Left lung (tissue), 10 donors: Measurements from ENCODE around the gene LSM10. TPM values are rescaled to one million over a fixed set of nuclear protein-coding genes. Genes with fewer than 3 reads are reported as not detected.
A peak's percentile ranks its signal among the peaks of the same experiment; 100 is the strongest.

ENCODE experiments used
- ATAC-seq: fragments of 200-7000 bp; cut with Tn5 transposase; one replicate; pipeline ENCODE4 v1.9.1; 2020; ENCODE audit warnings: moderate library complexity
- DNase-seq, 4 donors: peaks; one replicate each; pipeline ENCODE4 v3.0.0-alpha.2; 2013 to 2020
- H3K27ac ChIP-seq, 2 donors: fragments of 200-600 bp; sonication (generic) in 1 of 2; one replicate each; pipeline versions ENCODE4 v1.5.0 to v1.8.0; 2020 to 2021
- H3K27me3 ChIP-seq, 2 donors: fragments of 200-600 bp; sonication (generic) in 1 of 2; one replicate each; pipeline versions ENCODE4 v1.5.0 to v1.8.0; 2020 to 2021
- H3K36me3 ChIP-seq, 2 donors: fragments of 200-600 bp; sonication (generic) in 1 of 2; one replicate each; pipeline versions ENCODE4 v1.5.0 to v1.8.0; 2020 to 2021
- H3K4me1 ChIP-seq, 2 donors: fragments of 200-600 bp; one replicate each; pipeline ENCODE4 v1.8.0; 2021
- H3K4me3 ChIP-seq, 2 donors: fragments of 200-600 bp; sonication (generic) in 1 of 2; one replicate each; pipeline versions ENCODE4 v1.5.0 to v1.8.0; 2020 to 2021; ENCODE audit warnings: mild to moderate bottlenecking in 1 of 2
- H3K9me3 ChIP-seq, 2 donors: fragments of 200-600 bp; sonication (generic) in 1 of 2; one replicate each; pipeline versions ENCODE4 v1.5.0 to v1.8.0; 2020 to 2021
- intact Hi-C, 2 donors: fragments of 100-400 bp; cut with DNase I; formaldehyde crosslinking; loops; one replicate each; pipeline versions ENCODE4 v1.11.2 to v1.14.2; 2022
- polyA plus RNA-seq, 6 donors: library from polyadenylated mRNA; unstranded; fragments of 120-200 nt; gene quantifications; one replicate each; pipeline ENCODE4 v1.2.1, GENCODE V29; 2013; ENCODE audit not compliant: insufficient read length in 6 of 6
- total RNA-seq, 2 donors: library from RNA; stranded (reverse); fragmentation: NEBNext Ultra II Directional; extraction: Animal tissue kit (Norgen Biotek cat#: 25700); gene quantifications; one replicate each; pipeline ENCODE4 v1.2.1, GENCODE V29; 2021
- TF ChIP-seq, protein P1 (sequence below), 2 donors: fragments of 200-600 bp; sonication (generic) in 1 of 2; IDR thresholded peaks; one replicate each; pipeline versions ENCODE4 v1.5.0 to v1.8.0; 2021; ENCODE audit warnings: antibody characterized with exemption in 2 of 2
- donor health status: DM: no; HTN: yes; CAD: no.
- donor health status: DM: no; HTN: no; CAD: no.

LSM10 gene
- total and polyA plus RNA-seq, 8 donors, result 13.5 to 41.4 (median 18.4) TPM

DNA sequence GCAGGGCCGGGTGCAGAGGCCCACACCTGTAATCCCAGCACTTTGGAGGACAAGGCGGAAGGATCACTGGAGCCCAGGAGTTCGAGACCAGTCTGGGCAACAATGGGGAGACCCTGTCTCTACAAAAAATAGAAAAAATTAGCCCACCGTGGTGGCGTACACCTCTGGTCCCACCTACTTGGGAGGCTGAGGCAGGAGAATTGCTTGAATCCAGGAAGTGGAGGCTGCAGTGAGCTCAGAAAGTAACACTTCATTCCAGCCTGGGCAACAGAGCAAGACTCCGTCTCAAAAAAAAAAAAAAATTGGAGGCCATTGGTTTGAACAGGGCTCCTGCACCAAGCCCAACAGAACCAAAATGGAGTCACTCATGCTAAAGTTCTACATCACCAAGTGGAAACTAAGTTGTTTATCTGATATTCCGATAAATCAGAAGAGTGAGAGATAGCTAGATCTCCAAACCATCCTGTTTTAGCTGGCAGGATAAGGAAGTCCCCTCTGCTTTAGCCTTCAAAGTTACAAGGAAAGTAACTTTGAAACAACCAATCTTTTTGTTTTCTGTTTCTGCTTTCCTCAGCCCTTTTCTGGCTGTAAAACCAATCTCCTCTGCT lies 766 bp upstream of the LSM10 start:
- H3K36me3 ChIP-seq, result peaks cover 0 to 6% of the 10 kb centered on the region in 2 donors
- ATAC-seq (no peak), DNase-seq (no peak)
- no peaks in the 10 kb centered on the region for H3K27me3 ChIP-seq
- no peak overlapping the region for H3K4me3 ChIP-seq
- peak overlapping the region; percentile 92 to 96 for H3K27ac ChIP-seq
- no peaks in the 10 kb centered on the region for H3K9me3 ChIP-seq
- H3K4me1 ChIP-seq, result peaks cover 4 to 45% of the 10 kb centered on the region in 2 donors
- TF ChIP-seq, protein P1, sequence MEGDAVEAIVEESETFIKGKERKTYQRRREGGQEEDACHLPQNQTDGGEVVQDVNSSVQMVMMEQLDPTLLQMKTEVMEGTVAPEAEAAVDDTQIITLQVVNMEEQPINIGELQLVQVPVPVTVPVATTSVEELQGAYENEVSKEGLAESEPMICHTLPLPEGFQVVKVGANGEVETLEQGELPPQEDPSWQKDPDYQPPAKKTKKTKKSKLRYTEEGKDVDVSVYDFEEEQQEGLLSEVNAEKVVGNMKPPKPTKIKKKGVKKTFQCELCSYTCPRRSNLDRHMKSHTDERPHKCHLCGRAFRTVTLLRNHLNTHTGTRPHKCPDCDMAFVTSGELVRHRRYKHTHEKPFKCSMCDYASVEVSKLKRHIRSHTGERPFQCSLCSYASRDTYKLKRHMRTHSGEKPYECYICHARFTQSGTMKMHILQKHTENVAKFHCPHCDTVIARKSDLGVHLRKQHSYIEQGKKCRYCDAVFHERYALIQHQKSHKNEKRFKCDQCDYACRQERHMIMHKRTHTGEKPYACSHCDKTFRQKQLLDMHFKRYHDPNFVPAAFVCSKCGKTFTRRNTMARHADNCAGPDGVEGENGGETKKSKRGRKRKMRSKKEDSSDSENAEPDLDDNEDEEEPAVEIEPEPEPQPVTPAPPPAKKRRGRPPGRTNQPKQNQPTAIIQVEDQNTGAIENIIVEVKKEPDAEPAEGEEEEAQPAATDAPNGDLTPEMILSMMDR (IDR thresholded peaks at IDR 0.05), result no peak
- intact Hi-C loops, result no loop called here

DNA sequence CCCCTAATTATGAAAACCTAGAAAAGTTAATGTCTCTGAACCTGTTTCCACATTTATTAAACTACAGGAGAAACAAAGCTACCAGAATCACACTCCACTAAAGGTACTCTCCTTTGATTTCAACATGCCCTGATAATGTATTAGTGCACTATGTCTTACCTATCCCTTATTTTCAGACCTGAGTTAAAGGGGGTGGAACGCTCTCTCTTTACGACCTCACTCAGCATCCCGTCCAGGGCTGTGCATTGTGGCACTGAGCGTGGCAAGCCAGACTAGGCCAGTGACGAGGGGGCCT lies 678 bp downstream of the LSM10 start:
- peaks cover 0 to 21% of the 10 kb centered on the region in 2 donors for H3K36me3 ChIP-seq
- ATAC-seq, result peak; percentile 60
- H3K4me1 ChIP-seq, result peaks cover 4 to 45% of the 10 kb centered on the region in 2 donors
- peak overlapping the region; percentile 81 to 93 for H3K4me3 ChIP-seq
- H3K9me3 ChIP-seq, result no peaks in the 10 kb centered on the region
- H3K27me3 ChIP-seq, result no peaks in the 10 kb centered on the region
- TF ChIP-seq, protein P1 (IDR thresholded peaks at IDR 0.05), result no peak
- DNase-seq, result no peak
- intact Hi-C loops, result no loop called here
- peak overlapping the region; percentile 92 to 96 for H3K27ac ChIP-seq

DNA sequence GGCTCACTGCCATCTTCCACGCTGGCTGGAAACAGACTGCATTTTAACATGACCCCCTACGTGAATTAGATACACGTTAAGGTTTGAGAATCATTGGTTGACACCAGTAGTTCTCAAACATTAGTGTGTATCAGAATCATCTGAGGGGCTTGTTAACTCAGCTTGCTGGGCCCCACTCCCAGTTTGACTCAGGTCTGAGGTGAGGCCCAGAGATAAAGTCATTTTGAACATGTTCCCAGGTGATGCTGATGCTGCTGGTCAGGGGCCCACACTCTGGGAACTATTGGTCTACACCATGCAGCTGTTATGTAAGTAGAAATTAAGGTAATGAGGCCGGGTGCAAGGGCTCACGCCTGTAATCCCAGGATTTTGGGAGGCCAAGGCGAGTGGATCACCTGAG lies 1.3 kb downstream of the LSM10 start:
- Histone ChIP-seq H3K4me1 (peaks cover 4 to 41% of the 10 kb centered on the region in 2 donors), H3K27ac (peak overlapping the region in 1 of 2 donors; percentile 96), H3K36me3 (peaks cover 0 to 27% of the 10 kb centered on the region in 2 donors), H3K9me3 (no peaks in the 10 kb centered on the region), H3K27me3 (no peaks in the 10 kb centered on the region), H3K4me3 (peak overlapping the region in 1 of 2 donors; percentile 93)
- no peak for ATAC-seq
- TF ChIP-seq, protein P1 (IDR thresholded peaks at IDR 0.05), result no peak
- intact Hi-C loops, result no loop called here
- no peak for DNase-seq

DNA sequence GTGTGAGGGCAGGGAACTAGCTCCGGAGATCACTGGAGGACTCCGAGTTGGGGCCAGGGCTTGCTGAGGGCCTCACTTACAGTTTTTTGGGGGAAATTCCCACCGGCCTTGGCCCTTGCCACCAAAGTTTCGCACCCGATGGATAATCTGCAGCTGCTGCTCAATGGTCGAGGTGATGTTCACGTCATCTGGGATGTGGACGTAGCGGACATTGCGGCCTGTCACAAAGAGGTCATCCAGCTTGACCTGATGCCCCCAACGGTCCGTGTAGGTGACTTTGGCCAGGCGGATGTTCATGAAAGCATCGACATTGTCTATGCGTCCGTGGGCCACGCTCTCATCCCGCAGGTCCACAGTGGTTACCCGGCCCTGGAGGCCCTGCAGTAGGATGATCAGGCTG lies 4.0 kb downstream of the LSM10 start:
- no peaks in the 10 kb centered on the region for H3K27me3 ChIP-seq
- DNase-seq (no peak), ATAC-seq (no peak)
- no peaks in the 10 kb centered on the region for H3K9me3 ChIP-seq
- peaks cover 0 to 51% of the 10 kb centered on the region in 2 donors for H3K36me3 ChIP-seq
- TF ChIP-seq, protein P1 (IDR thresholded peaks at IDR 0.05), result no peak
- intact Hi-C loops, result no loop called here
- no peak overlapping the region for H3K27ac ChIP-seq
- H3K4me3 ChIP-seq, result no peak overlapping the region
- H3K4me1 ChIP-seq, result peaks cover 4 to 49% of the 10 kb centered on the region in 2 donors

DNA sequence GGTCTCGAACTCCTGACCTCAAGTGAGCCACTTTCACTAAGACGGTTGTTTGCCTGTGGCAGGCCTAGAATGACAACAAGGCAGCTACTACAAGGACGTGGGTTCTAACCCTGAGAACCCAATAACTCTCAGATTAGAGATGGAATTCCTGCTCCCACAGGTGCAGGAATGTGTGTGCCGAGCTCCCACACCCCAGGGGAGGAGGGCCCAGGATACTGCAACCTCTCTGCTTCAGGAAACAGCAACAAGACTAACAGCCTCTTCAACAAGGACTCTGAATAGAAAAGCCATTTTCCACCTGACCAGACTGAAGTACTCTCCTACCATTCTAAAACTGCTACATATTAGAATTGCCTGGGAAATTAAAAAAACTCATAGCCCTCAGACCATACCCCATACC lies 4.9 kb downstream of the LSM10 start:
- peaks cover 2 to 51% of the 10 kb centered on the region in 2 donors for H3K4me1 ChIP-seq
- intact Hi-C loops, result no loop called here
- H3K27ac ChIP-seq, result no peak overlapping the region
- TF ChIP-seq, protein P1 (IDR thresholded peaks at IDR 0.05), result no peak
- H3K36me3 ChIP-seq, result peaks cover 0 to 53% of the 10 kb centered on the region in 2 donors
- H3K27me3 ChIP-seq, result no peaks in the 10 kb centered on the region
- H3K4me3 ChIP-seq, result no peak overlapping the region
- no peaks in the 10 kb centered on the region for H3K9me3 ChIP-seq
- DNase-seq (no peak), ATAC-seq (no peak)
